Calu3 (cell line): Measurements from ENCODE around the gene ATP8A2. TPM values are rescaled to one million over a fixed set of nuclear protein-coding genes. Genes with fewer than 3 reads are reported as not detected.

Experiments
- BruUV-seq: library from RNA; stranded (reverse); fragments of 400-500 nt; replicated peaks from 2 replicates; lab custom pipeline; 2021; lab: Mats Ljungman, UMichigan
- CTCF ChIA-PET: fragments of 300-600 bp; sonication (Branson Sonifier 250); formaldehyde crosslinking; loops from one replicate; lab custom pipeline; 2022; ENCODE audit warnings: antibody characterized with exemption; lab: Charles Lee
- DNase-seq: peaks from one replicate; pipeline ENCODE4 v3.0.0; 2022
- H3K27ac Mint-ChIP-seq: one replicate; pipeline ENCODE4 v1.8.0; 2022; ENCODE audit warnings: mixed read lengths; ENCODE audit not compliant: unreplicated experiment
- H3K27me3 Mint-ChIP-seq: one replicate; pipeline ENCODE4 v1.8.0; 2022; ENCODE audit warnings: mixed read lengths; ENCODE audit not compliant: unreplicated experiment
- H3K36me3 Mint-ChIP-seq: one replicate; pipeline ENCODE4 v1.8.0; 2022; ENCODE audit warnings: mild to moderate bottlenecking, moderate library complexity, mixed read lengths; ENCODE audit not compliant: insufficient read depth, unreplicated experiment
- H3K4me1 Mint-ChIP-seq: one replicate; pipeline ENCODE4 v1.8.0; 2022; ENCODE audit warnings: mild to moderate bottlenecking, low read depth, mixed read lengths; ENCODE audit not compliant: unreplicated experiment
- H3K4me3 Mint-ChIP-seq: one replicate; pipeline ENCODE4 v1.8.0; 2022; ENCODE audit warnings: mild to moderate bottlenecking, low read depth, moderate library complexity, mixed read lengths; ENCODE audit not compliant: unreplicated experiment
- H3K9me3 Mint-ChIP-seq: one replicate; pipeline ENCODE4 v1.8.0; 2022; ENCODE audit warnings: low read depth, mixed read lengths; ENCODE audit not compliant: unreplicated experiment
- CTCF ChIP-seq: fragments of 200-600 bp; IDR thresholded peaks from one replicate; pipeline ENCODE4 v1.8.0; 2022; ENCODE audit warnings: antibody characterized with exemption; ENCODE audit not compliant: unreplicated experiment
- intact Hi-C: fragments of 100-400 bp; cut with micrococcal nuclease; formaldehyde crosslinking; loops from one replicate; pipeline ENCODE4 v1.10.0; 2022; ENCODE audit not compliant: unreplicated experiment
- total RNA-seq: library from RNA; stranded (reverse); gene quantifications from 2 replicates; pipeline ENCODE4 v1.2.3, GENCODE V29; 2022

Gene ATP8A2
- total RNA-seq, 1 experiment from 2014 or later: 0.05 TPM

DNA sequence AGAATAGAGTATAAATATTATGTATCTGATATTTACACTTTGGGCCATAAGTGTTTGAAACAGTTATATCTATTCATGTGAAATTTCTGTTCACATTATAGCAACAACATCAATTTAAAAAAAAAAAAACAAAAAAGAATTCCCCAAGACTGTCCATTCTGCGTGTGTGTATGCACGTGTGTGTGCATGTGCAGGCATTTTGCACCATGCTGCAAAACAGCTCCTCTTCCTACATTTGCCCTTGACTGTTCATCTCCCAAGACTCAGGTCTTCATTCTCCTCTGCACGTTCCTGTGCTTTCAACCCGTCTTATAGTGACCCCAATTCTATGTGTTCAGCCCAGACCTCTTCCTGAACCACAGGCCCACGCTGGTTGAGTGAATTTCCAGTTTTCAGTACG, 530.7 kb downstream of the ATP8A2 start:
- DNase-seq: no peak
- CTCF ChIA-PET: interaction anchor here (0.6 to 0.7 kb wide), 2 partner anchors 152 to 679 kb away, joined by 3 read pairs; no protein-coding TSS in a partner anchor
- peaks cover 3% of the 10 kb centered on the region for H3K36me3 Mint-ChIP-seq
- no peak overlapping the region for H3K4me3 Mint-ChIP-seq
- intact Hi-C loops: no loop called here
- H3K27me3 Mint-ChIP-seq: no peaks in the 10 kb centered on the region
- H3K27ac Mint-ChIP-seq: no peak overlapping the region
- BruUV-seq: no TSS peak
- no peak for TF ChIP-seq CTCF
- H3K4me1 Mint-ChIP-seq: peaks cover 8% of the 10 kb centered on the region
- no peaks in the 10 kb centered on the region for H3K9me3 Mint-ChIP-seq

GRCh38 chr13:25902891-25903341, 531.1 kb downstream of the ATP8A2 start:
- no peak for TF ChIP-seq CTCF
- peaks cover 3% of the 10 kb centered on the region for H3K36me3 Mint-ChIP-seq
- intact Hi-C loops: no loop called here
- H3K27ac Mint-ChIP-seq: no peak overlapping the region
- H3K4me3 Mint-ChIP-seq: no peak overlapping the region
- H3K4me1 Mint-ChIP-seq: peaks cover 8% of the 10 kb centered on the region
- no TSS peak for BruUV-seq
- no peaks in the 10 kb centered on the region for H3K9me3 Mint-ChIP-seq
- CTCF ChIA-PET: interaction anchor here (0.6 to 0.7 kb wide), 2 partner anchors 152 to 679 kb away, joined by 3 read pairs; no protein-coding TSS in a partner anchor
- DNase-seq: no peak
- H3K27me3 Mint-ChIP-seq: no peaks in the 10 kb centered on the region

DNA sequence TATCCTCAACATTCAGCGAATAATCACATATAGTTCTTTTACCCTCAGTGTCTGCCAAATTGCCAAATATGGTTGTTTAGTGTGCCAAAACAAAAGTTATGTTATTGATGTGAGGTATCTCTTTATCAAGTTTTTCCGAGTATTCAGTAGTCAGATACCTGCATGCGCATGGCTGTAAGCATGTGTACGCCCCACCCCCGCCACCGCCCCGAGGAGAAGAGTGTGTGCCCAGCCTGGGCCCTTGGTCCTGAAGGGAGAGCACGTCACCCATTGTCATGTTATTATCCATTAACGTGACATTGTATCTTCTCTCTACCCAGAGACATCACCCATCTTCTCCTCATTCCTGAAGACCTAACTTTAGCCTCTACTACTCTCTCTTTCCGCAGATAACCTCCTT, 533.1 kb downstream of the ATP8A2 start:
- Mint-ChIP-seq H3K9me3 (no peaks in the 10 kb centered on the region), H3K36me3 (peaks cover 3% of the 10 kb centered on the region), H3K4me3 (no peak overlapping the region), H3K27ac (no peak overlapping the region), H3K4me1 (peaks cover 8% of the 10 kb centered on the region), H3K27me3 (no peaks in the 10 kb centered on the region)
- intact Hi-C loops: no loop called here
- CTCF ChIA-PET: no interaction called here
- DNase-seq: no peak
- BruUV-seq: no TSS peak
- TF ChIP-seq CTCF: no peak

GRCh38 chr13:25905611-25906010, 533.8 kb downstream of the ATP8A2 start:
- intact Hi-C loops: no loop called here
- Mint-ChIP-seq H3K36me3 (peaks cover 3% of the 10 kb centered on the region), H3K27ac (no peak overlapping the region), H3K4me1 (peaks cover 7% of the 10 kb centered on the region), H3K4me3 (no peak overlapping the region), H3K9me3 (no peaks in the 10 kb centered on the region), H3K27me3 (no peaks in the 10 kb centered on the region)
- CTCF ChIA-PET: no interaction called here
- TF ChIP-seq CTCF: no peak
- BruUV-seq: no TSS peak
- DNase-seq: no peak
